NCI-H2081 (cell line): ENCODE data around the gene PAEP.
"Not testable (repeated sequence)": the region's sequence is repeated elsewhere in the genome, so short reads cannot be mapped to it uniquely, and the experiment has no call there.

Experiments
- DNase-seq, 2 experiments: peaks; one replicate each; lab custom pipeline; 2025; lab: John Stamatoyannopoulos, UW

Gene PAEP

DNA sequence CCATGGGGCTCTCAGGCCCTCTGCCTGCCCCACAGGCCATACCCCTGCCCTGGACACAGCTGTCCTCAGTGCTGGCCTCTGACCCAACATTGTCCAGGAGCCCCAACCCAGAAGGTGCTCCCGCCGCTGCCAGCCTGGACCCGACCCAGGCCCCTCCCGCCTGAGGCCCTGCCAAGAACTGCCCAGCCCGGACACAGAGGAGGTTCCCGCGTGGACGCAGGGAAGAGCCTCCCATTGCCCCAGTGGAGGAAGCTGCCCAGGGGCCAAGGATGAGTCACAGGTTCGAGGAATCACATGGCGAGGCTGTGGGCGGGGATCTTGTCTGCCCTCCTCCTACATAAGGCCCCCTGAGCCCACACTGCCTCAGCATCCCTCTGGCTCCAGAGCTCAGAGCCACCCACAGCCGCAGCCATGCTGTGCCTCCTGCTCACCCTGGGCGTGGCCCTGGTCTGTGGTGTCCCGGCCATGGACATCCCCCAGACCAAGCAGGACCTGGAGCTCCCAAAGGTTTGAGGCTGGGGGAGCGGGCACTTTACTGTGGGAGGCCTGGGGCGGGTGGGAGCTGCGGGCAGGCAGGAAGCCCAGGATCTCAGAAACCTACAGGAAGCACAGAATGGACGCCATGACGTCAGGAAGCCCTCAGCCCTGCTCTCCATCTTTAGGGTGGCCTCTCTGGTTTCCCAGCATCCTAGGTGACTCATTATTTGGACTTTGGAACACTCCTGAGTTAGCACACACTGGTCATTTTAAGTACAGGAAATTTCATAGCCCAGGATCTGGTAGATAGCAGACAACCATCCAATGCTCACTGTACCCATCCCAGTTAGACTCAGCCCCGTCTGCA is at the start of gene PAEP:
Gene PAEP (plus strand): TSS at position 366 of the 844 bp plus-strand sequence.
- DNase-seq: no peak

DNA sequence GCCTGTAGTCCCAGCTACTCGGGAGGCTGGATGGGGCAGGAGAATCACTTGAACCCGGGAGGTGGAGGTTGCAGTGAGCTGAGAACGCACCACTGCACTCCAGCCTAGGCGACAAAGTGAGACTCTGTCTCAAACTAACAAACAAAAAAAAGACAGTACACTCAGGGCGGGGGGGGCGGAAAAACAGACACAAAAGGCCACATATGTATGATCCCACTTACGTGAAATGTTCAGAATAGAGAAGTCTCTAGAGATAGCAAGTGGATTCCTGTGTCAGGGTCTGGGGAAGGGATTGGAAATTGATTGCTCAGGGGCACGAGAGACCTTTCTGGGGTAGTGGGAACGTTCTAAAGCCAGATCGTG is 49.3 kb upstream of the PAEP start:
- no peak for DNase-seq

DNA sequence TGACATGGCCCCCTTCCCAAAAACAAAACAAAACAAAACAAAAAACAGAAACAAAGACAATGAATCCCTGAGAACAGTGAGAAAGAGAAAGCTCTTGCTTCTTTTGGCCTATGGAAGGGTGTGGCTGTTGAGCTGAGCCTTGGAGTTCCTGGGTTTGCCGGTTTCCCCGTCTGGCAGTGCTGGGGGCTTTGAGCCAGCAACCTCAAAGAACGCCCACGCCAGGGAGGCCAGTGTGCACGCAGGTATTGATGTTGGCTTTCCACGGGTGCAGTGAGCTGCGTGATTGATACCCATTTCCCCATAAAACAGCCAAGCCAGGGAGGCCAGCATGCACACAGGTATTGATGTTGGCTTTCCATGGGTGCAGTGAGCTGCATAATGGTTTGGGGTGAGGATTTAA is 48.7 kb upstream of the PAEP start:
- no peak for DNase-seq

DNA sequence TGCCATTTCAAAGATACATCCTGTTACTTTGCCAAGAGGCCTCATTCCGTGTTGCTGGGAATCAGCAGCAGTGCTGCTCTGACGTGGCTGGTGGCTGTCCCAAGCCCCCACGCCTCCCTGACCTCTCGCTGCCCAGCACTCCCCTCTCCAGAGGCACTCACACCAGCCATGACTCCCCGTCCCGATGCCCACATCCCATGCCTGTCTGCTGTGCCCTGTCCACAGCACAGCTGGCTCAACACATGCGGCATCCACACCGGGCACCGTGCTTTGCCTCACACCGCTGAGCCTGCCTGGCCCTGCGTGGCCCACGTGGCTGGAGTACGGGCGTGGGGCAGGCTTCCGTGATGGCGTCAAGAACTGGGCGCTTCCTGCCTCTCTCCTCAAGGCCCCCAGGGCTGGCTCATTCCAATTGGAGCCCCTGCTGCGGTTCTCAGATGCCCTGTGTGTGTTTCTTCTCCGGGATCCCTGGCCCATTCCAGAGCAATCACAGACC is 48.2 kb upstream of the PAEP start:
- DNase-seq: no peak

DNA sequence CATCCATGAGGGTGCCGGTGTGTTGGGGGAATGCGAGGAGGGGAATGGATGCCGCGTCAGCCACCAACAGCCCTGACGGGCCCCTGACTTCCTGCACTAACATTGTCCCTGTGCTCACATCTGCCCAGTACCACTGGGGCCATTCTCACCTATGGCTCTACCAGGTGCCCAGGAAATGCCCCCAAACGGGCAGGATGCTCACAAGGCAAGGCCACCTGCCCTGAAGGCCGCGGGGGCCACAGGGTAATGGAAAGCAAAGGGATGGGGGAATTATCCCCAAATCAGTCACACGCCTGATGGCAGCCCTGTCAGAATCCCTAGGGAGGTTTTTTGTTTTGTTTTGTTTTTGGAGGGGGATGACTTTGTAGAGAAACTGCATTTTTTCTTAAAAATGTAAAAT is 47.6 kb upstream of the PAEP start:
- DNase-seq: not testable (repeated sequence)

DNA sequence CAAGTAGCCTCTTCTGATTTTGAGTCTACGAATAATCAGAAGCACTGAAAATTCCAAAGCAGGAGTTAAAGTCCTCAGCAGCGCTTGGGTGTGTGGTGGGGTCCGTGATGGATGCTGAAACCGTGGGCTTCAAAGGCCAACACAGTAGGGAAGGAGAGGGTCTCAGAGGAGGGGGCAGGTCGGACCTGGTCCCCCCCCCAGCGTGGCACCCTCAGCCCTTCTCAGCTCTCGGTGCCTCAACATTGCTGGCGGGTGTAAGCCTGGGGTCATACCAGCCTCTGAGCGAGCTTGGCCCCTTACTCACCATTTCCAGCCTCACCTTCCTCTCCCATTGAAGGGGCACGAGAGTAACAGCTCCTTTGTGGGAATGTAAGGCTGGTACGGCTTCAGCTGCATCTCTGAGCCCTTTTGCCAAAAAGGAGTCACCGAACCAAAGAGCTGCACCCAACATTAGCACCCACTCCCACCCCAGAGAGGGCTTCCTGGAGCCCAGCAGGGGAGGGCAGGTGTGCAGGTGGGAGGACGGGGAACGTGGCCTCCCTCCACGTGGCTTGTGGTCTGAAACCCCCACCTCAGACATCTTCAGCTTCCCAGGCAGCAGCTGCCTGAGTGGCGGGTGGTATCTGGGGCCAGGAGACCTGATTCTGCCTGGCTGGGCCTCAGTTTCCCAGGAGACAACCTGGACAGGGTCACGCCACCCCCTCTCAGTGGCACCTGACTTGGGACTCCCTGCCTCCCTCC is 47.0 kb upstream of the PAEP start:
- no peak for DNase-seq

DNA sequence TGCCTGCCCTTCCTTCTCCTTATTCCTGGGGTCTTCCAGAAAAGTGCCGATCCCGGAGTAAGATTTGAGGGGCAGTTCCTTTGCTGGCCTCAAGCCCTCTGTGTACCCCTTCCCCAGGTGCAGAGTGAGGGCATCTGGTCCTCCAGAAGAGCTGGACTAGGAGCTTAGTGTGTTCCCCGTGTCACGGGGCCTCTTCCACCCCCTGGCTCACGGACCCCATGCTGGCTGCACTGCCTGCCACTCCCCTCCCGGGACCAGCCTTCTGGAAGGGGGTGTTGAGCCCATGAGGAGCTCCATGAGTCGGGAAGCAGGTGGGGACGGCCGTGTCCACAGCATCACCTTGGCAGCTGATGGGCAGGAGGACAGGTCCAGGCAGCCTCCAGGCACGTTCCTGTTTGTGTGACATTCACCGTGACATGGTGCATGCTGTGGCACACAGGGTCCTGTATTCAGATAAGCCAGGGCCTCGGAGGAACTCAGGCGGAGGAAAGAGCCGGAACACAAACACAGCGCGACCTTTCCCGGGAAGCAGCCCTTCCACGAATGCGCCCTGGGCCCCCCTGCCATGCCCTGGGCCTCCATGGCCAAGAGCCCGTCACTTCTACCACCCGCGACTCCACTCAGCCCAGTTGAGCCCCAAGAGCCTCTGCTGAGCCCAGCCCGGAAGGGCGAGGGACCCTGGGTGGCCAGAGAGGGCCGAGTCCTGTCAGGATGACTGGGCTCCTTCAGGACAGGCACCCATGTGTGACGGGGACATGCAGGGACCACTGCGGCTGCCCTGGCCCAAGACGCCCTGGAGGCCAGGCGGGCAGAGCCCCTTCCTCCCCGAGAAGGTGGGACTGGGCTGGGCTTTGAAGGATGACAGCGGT is 46.2 kb upstream of the PAEP start:
- DNase-seq: no peak

DNA sequence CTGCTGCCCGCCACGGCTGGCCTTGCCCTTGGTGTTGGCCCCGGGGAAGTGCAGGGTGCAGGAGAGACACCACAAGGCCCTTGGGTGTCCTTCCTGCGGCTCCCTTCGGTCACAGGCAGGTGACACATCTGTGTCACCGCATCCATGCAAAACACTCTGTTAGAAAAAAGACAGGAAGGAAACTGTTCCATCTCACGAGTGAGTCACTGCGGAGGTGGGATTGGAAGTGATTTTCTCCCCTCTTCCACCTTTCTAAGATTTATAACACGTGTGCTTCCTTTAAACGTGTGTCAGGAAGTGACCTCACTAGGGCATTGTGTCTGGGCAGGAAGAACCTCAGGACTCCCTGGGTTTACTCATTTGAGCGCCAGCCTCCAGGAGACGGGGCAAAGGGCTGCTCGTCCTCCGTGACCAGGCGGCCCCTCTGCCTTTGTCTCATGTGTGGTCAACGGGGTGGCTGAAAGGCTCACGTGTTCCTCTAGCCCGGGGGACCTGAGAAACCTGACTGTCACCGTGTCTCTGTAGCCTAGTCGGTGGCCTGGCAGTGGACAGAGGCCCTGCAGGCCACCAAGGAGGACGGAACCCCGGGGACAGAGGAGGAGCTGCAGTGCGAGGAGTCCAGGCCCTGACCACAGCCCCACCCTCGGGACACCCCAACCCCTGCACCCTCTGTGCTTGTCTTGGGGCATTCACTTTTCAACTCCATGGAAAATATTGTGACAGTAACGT is 45.3 kb upstream of the PAEP start:
- no peak for DNase-seq

DNA sequence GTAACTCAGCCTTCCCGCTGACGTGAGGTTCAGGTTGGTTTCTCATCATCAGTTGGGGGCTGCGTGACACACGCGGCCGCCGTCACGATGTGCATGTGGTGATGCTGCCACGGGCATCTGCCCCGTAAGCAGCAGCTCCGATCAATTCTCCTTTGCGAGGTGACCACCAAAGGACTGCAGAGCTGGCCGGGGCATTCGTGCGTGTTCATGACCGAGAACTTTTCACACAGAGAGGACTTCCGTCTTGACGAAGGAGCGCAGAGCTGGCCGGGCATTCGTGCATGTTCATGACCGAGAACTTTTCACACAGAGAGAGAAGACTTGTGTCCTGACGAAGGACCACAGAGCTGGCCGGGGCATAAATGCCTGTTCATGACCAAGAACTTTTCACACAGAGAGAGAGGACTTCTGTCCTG is 44.1 kb upstream of the PAEP start:
- DNase-seq: no peak

DNA sequence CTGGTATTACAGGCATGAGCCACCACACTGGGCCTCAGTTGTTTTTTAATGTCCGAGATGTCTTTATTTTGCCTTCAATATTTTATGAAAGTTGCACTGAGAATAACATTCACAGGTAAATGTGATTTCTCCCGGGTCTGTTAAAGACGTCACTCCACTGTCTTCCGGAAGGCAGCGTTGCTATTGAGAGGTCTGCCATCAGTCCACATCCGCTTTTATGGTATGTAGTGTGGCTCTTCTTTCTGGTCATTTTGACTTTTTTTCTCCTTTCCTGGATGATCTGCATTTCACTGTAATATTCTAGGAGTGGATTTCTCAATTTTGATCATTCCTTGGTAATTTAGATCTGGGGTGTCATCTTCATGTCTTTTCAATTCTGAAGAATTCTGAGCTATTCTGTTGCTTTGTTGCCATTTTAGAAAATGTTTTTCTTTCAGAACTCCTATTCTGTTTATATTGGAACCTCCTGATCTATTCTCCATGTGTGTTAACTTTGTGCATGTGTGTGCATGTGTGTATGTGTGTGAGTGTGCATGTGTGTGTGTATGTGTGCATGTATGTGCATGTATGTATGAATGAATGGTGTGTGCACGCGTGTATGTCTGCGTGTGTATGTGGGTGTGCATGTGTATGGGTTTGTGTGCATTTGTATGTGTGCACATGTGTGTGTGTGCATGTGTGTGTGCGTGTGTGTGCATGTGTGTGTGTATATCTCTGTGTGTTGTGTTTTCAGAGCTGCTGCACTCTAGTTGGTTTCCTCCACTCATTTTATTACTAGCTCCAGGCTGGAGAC is 42.2 kb upstream of the PAEP start:
- no peak for DNase-seq

DNA sequence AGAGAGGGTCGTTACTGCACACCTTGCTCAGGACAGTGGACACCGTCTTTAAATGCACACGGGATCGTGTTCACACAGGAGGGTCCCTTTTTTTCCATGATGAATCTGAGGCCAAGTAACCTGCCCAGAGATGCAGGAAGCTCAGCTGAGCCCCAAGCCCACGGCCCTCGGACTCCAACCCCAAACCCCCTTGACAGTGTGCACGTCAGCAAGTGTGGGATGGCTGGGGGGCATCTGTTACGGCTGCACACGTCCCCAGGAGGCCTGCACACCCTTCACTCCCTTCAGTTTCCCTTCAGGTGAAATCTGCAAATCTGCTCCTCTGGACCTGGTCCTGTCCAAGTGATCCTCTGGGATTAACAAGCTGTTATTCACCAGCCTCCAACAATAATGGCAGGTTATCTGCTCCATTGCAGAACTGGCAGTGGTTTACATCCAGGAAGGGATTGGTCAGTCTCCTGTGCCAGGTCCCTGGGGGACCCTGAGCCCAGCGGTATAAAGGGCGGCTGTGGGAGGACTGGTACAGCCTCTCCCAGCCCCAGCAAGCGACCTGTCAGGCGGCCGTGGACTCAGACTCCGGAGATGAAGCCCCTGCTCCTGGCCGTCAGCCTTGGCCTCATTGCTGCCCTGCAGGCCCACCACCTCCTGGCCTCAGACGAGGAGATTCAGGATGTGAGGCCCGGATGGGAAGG is 40.5 kb upstream of the PAEP start, which contains the start of gene LCN1:
Gene LCN1 (plus strand): TSS at position 525 of the 692 bp plus-strand sequence. CDS start 58 bp downstream, at position 583.
- no peak for DNase-seq

DNA sequence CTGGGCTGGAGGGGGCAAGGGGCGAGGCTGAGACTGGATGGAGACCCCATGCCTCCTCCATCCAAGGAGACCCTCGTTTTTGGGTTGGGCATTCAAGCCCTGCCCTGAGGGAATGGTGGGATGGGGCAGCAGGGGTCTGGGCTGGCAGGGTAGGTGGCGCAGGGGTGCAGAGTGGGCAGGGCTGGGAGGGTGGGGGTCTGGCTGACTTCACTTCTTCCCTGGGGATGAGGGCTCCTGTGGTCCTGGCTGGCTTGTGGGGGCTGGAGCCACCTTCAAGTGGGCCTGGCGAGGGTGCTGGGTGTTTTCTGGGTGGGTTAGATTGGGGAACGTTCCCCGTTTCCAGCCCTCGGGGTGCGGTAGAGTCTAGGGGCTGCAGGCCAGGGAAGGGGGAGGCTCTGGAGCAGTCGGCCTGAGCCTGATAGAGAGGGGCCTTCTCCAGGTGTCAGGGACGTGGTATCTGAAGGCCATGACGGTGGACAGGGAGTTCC is 39.9 kb upstream of the PAEP start:
- no peak for DNase-seq

DNA sequence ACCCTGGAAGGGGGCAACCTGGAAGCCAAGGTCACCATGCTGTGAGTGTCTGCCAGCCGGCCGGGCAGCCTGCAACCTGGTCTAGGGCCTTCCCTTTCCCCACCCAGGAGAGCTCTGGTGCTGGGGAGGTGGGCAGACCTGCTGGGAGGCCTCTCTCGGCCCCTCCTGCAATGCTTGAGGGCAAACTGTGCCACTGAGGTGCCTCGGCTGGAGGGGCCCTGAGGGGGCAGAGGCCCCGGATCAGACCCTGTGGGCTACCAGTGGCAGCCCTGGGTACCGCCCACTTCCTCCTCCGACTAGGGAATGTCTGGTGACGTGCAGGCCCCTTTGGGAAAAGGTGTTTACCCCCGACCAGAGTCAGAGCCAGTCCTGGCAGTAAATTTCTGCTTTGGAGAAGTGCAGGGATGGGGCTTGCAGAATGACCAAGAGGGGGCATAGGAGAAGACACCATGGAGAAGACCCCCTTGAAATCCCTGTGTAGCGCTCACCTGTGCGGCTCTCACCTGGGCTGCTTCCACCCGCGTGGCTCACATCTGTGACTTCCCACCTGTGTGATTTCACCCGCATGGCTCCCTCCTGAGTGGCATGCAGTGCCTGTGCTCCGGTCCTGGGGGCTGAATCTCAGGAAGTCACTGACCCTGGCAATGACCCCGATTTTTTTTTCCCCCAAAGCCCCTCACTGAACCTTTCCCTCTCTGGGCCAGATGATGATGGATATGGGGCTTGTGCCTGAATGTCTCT is 39.2 kb upstream of the PAEP start:
- no peak for DNase-seq

DNA sequence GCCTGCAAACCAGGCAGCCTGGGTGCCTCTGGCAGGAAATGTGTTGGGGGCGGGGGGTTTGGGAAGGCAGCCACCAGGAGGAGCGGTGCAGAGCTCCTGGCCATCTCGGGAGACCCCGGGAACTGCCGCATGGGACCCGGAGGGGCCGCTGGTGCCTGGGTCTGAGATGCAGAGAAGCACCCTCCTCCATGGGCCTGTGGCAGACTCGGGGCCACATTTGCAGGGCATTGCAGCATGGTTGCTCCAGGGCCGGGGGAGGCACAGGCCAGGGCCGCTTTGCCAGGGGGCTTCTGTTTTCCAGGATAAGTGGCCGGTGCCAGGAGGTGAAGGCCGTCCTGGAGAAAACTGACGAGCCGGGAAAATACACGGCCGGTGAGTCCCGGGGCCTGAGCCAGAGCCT is 38.6 kb upstream of the PAEP start:
- no peak for DNase-seq

DNA sequence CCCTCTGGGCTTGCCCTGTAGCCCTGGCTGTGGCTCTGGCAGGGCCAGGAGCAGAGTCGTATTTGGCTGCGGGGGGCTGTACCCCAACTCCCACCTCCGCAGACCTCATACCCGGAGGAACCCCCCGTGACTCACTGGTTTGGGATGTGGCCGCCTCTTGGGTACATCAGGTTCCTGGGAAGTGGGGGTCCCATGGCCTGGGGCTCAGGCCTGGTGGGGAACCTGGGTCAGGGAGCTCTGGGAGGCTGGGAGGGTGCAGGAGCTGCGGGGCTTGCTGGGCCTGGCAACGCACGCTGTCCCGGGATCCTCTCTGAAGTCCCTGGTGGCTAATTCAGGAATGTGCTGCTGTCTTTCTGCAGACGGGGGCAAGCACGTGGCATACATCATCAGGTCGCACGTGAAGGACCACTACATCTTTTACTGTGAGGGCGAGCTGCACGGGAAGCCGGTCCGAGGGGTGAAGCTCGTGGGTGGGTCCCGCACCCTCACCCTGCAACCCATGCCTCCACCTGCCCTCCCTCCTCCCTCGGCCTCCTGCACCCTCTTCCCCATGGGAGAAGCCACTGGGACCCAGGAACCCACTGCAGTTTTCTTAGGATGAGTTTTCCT is 37.9 kb upstream of the PAEP start:
- no peak for DNase-seq

DNA sequence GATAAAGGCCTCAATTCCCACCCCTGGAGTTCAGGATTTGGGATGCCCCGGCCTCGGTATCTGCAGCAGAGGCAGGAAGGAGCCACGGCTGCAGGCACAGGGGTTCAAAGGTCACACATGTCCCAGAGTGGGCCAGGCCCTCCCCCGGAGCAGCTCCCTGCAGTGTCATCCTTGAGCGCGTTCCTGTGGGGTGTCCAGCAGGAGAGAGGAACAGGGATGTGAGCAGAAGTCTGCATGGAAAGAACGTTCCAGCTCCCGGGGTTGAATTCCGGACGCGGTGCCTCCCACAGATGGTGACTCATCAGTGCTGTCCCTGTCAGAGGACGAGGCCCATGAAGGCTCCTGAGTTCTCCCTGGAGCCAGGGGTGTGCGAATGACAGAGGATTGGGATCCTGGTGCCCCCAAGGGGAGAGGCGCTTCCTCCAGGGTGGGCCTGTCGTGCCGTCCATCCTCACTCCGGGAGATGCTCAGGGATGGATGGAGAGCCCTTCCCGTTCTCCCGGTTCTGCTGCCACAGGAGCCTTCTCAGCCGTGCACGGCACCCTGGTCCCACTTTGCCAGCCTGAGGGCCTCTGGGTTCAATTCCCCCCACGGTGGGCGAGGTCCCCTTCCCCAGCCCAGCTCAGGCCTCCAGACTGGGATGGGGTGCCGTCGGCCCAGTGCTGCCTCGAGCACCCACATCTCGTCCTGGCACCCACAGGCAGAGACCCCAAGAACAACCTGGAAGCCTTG is 37.3 kb upstream of the PAEP start:
- DNase-seq: no peak

DNA sequence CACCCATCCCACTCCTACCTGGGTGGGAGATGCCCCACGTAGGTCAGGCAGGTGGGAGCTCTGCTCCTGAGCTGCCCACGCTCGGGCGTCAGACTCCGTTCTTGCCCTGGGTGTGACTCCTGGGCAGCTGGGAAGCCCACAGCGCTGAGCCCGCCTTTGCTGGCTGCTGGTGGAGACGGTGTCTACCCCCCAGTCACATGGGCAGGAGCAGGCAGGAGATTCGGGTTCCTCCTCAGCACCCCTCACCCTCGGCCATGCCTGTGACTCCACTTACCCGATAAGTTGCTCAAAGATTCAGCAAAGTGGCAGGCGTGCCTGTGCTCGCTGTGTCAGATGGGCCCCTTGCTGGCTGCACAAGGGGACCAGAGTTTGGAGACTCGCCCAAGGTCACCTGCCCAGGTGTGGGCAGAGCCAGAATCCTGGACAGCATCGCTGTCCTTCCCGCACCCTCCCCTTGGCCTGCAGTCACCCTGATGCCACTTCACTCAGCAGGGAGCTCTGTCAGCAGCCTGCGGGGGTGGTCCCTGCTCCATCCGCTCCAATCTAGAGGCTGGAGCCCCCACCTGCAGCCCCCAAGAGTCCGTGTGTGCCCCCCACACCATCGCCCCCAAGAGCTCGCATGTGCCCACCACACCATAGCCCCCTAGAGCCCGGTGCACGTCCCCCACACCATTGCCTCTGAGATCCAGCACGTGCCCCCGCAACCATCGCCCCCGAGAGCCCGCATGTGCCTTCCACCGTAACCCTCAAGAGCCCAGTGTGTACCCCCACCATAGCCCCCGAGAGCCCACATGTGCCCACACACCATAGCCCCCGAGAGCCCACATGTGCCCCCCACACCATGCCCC is 36.1 kb upstream of the PAEP start:
- no peak for DNase-seq
